Measurements from ENCODE around the gene EIF3C.
"Not testable (repeated sequence)": the region's sequence is repeated elsewhere in the genome, so short reads cannot be mapped to it uniquely, and the experiment has no call there.

DNA sequence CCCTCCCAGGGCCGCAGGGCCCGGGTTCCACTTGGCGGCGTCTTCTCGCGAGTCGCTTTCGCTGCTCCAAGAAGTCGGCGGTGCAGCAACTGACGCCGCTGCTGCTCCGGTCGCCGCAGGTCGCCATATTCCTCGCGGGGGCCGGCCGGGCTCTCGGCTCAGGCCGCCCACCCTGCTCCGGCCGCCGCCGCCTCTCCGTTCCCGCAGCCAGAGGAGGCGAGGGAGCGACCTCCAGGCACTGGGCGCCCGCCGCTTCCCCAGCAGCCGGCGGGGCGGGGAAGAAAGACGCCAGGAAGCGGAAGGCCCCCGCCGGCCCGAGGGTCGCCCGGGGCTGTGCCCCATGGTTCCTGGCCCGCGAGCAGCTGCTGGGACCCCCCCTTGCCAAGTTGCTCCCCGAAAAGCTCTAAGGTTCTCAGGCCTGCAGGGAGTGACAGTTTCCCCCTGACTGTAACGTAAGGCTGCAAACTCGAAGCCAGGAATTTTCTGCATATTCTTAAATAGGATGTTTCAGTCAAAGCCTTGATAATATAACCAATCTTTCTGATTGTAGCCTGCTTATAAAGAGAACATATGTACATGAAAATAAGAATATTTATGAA lies 39.3 kb downstream of the EIF3C start:
- TF ChIP-seq OSR1 (CRISPR knock-in tag; IDR thresholded peaks at IDR 0.05); TOX (CRISPR knock-in tag; IDR thresholded peaks at IDR 0.05; ENCODE audit: borderline replicate concordance); ZFP3 (CRISPR knock-in tag; IDR thresholded peaks at IDR 0.05); TSHZ2 (CRISPR knock-in tag; IDR thresholded peaks at IDR 0.05); PPARA (CRISPR knock-in tag; IDR thresholded peaks at IDR 0.05; ENCODE audit: borderline replicate concordance); BACH2 (CRISPR knock-in tag; IDR thresholded peaks at IDR 0.05; ENCODE audit: borderline replicate concordance); GLIS3 (CRISPR knock-in tag; IDR thresholded peaks at IDR 0.05); PATZ1 (CRISPR knock-in tag; IDR thresholded peaks at IDR 0.05; ENCODE audit: borderline replicate concordance); ARNTL (CRISPR knock-in tag; IDR thresholded peaks at IDR 0.05; ENCODE audit: borderline replicate concordance, low read depth); ZFP30 (CRISPR knock-in tag; IDR thresholded peaks at IDR 0.05): not testable (repeated sequence)
- TF ChIP-seq, protein P1, sequence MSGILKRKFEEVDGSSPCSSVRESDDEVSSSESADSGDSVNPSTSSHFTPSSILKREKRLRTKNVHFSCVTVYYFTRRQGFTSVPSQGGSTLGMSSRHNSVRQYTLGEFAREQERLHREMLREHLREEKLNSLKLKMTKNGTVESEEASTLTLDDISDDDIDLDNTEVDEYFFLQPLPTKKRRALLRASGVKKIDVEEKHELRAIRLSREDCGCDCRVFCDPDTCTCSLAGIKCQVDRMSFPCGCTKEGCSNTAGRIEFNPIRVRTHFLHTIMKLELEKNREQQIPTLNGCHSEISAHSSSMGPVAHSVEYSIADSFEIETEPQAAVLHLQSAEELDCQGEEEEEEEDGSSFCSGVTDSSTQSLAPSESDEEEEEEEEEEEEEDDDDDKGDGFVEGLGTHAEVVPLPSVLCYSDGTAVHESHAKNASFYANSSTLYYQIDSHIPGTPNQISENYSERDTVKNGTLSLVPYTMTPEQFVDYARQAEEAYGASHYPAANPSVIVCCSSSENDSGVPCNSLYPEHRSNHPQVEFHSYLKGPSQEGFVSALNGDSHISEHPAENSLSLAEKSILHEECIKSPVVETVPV (CRISPR knock-in tag; IDR thresholded peaks at IDR 0.05): not testable (repeated sequence)
- TF ChIP-seq, protein P2, sequence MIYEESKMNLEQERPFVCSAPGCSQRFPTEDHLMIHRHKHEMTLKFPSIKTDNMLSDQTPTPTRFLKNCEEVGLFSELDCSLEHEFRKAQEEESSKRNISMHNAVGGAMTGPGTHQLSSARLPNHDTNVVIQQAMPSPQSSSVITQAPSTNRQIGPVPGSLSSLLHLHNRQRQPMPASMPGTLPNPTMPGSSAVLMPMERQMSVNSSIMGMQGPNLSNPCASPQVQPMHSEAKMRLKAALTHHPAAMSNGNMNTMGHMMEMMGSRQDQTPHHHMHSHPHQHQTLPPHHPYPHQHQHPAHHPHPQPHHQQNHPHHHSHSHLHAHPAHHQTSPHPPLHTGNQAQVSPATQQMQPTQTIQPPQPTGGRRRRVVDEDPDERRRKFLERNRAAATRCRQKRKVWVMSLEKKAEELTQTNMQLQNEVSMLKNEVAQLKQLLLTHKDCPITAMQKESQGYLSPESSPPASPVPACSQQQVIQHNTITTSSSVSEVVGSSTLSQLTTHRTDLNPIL (CRISPR knock-in tag; IDR thresholded peaks at IDR 0.05; ENCODE audit: low read depth): not testable (repeated sequence)

Data from SK-N-SH treated with all-trans-retinoic acid at 6 μM for 48 hours (cell line).